Aorta (tissue), 5 donors: Measurements from ENCODE around the gene CYP2C19. TPM values are rescaled to one million over a fixed set of nuclear protein-coding genes. Genes with fewer than 3 reads are reported as not detected.

ENCODE experiments used
- ATAC-seq: fragments of 200-7000 bp; cut with Tn5 transposase; one replicate; pipeline ENCODE4 v1.9.1; 2022; ENCODE audit warnings: moderate library complexity; ENCODE audit not compliant: low FRiP score
- DNase-seq, 2 donors: peaks; one replicate each; pipeline ENCODE4 v3.0.0-alpha.2; 2020
- H3K27ac ChIP-seq, 2 donors: one replicate each; pipeline ENCODE4 v1.5.1; 2013; ENCODE audit warnings: low read length in 2 of 2, mild to moderate bottlenecking in 2 of 2, moderate library complexity in 2 of 2, control low read depth in 1 of 2, inconsistent platforms in 1 of 2, low read depth in 1 of 2
- H3K27me3 ChIP-seq, 2 donors: one replicate each; pipeline ENCODE4 v1.6.1; 2013; ENCODE audit warnings: control low read depth in 1 of 2, low read length in 1 of 2, mild to moderate bottlenecking in 1 of 2, moderate library complexity in 1 of 2; ENCODE audit not compliant: insufficient read depth in 2 of 2, control insufficient read depth in 1 of 2
- H3K36me3 ChIP-seq, 2 donors: one replicate each; pipeline ENCODE4 v1.6.1; 2013; ENCODE audit warnings: control low read depth in 1 of 2, low read length in 1 of 2, mild to moderate bottlenecking in 1 of 2; ENCODE audit not compliant: insufficient read depth in 2 of 2, control insufficient read depth in 1 of 2
- H3K4me1 ChIP-seq, 2 donors: one replicate each; pipeline ENCODE4 v1.6.1; 2013; ENCODE audit warnings: low read length in 2 of 2, control low read depth in 1 of 2, mild to moderate bottlenecking in 1 of 2, moderate library complexity in 1 of 2; ENCODE audit not compliant: insufficient read depth in 2 of 2, control insufficient read depth in 1 of 2
- H3K4me3 ChIP-seq, 2 donors: one replicate each; pipeline ENCODE4 v1.5.1; 2013; ENCODE audit warnings: low read length in 2 of 2, control low read depth in 1 of 2, mild to moderate bottlenecking in 1 of 2
- H3K9me3 ChIP-seq: one replicate; pipeline ENCODE4 v1.6.1; 2013; ENCODE audit warnings: mild to moderate bottlenecking, low read length; ENCODE audit not compliant: control insufficient read depth
- WGBS, 2 donors: extraction: QIAGEN DNeasy Blood & Tissue Kit; methylation state at CpG; one replicate each; pipeline ENCODE4 v1.1.7; 2013; 5-methylcytosine and 5-hydroxymethylcytosine counted together
- intact Hi-C, 2 donors: fragments of 100-400 bp; cut with DNase I; formaldehyde crosslinking; loops; one replicate each; pipeline versions ENCODE4 v1.14.2 to v1.15.0; 2022
- polyA plus RNA-seq, 2 donors: library from polyadenylated mRNA; stranded (reverse); fragments of 200-250 nt; gene quantifications; one replicate each; pipeline ENCODE4 v1.2.3, GENCODE V29; 2013
- total RNA-seq, 2 donors: library from RNA; stranded (reverse); fragmentation: NEBNext Ultra II Directional; extraction: Animal tissue kit (Norgen Biotek cat#: 25700); gene quantifications; one replicate each; pipeline ENCODE4 v1.2.1, GENCODE V29; 2021
- donor health status: healthy with polysubstance abuse.
- donor health status: Bipolar disorder and iron deficiency.
- donor health status: DM: no; HTN: no; CAD: no.
- donor health status: DM: no; HTN: no; CAD: no.
- donor health status: DM: yes; HTN: yes; CAD: no.

The CYP2C19 gene
- total and polyA plus RNA-seq, 4 donors, result 1.5 TPM; not detected in 3

GRCh38 chr10:94851263-94851662, 88.8 kb downstream of the CYP2C19 start:
- H3K4me1 ChIP-seq, result no peaks in the 10 kb centered on the region
- no peak for ATAC-seq
- no peak overlapping the region for H3K27ac ChIP-seq
- H3K27me3 ChIP-seq, result no peaks in the 10 kb centered on the region
- H3K9me3 ChIP-seq, result peaks cover 1% of the 10 kb centered on the region
- H3K36me3 ChIP-seq, result no peaks in the 10 kb centered on the region
- no peak overlapping the region for H3K4me3 ChIP-seq
- intact Hi-C loops, result no loop called here
- DNase-seq, result no peak

GRCh38 chr10:94852438-94852837, 90.0 kb downstream of the CYP2C19 start:
- no peak for ATAC-seq
- no peak overlapping the region for H3K4me3 ChIP-seq
- H3K9me3 ChIP-seq, result peaks cover 1% of the 10 kb centered on the region
- H3K36me3 ChIP-seq, result no peaks in the 10 kb centered on the region
- H3K27ac ChIP-seq, result no peak overlapping the region
- WGBS, 2 donors, result 72 to 79% methylated on average over 3 of the region's 3 CpGs
- no peak for DNase-seq
- H3K27me3 ChIP-seq, result no peaks in the 10 kb centered on the region
- no peaks in the 10 kb centered on the region for H3K4me1 ChIP-seq
- intact Hi-C loops, result no loop called here

GRCh38 chr10:94853065-94853464, 90.6 kb downstream of the CYP2C19 start:
- ATAC-seq (no peak), DNase-seq (no peak)
- Histone ChIP-seq H3K4me1 (no peaks in the 10 kb centered on the region), H3K27me3 (no peaks in the 10 kb centered on the region), H3K4me3 (no peak overlapping the region), H3K36me3 (no peaks in the 10 kb centered on the region), H3K9me3 (peaks cover 1% of the 10 kb centered on the region), H3K27ac (no peak overlapping the region)
- intact Hi-C loops, result no loop called here
- 50 to 53% methylated on average over 1 of the region's 1 CpG for WGBS, 2 donors

- H3K27ac ChIP-seq, result no peak overlapping the region
- peaks cover 2% of the 10 kb centered on the region for H3K9me3 ChIP-seq
- no peaks in the 10 kb centered on the region for H3K36me3 ChIP-seq
- 49 to 53% methylated on average over 4 of the region's 4 CpGs for WGBS, 2 donors
- no peak for DNase-seq
- intact Hi-C loops, result no loop called here
- no peak for ATAC-seq
- H3K4me3 ChIP-seq, result no peak overlapping the region
- H3K27me3 ChIP-seq, result no peaks in the 10 kb centered on the region
- no peaks in the 10 kb centered on the region for H3K4me1 ChIP-seq
Observed at GRCh38 chr10:94858005-94858404, 95.5 kb downstream of the CYP2C19 start.

- DNase-seq (no peak), ATAC-seq (no peak)
- H3K27me3 ChIP-seq, result no peaks in the 10 kb centered on the region
- no peaks in the 10 kb centered on the region for H3K4me1 ChIP-seq
- no peaks in the 10 kb centered on the region for H3K36me3 ChIP-seq
- WGBS, 2 donors, result 82 to 87% methylated on average over 3 of the region's 3 CpGs
- H3K9me3 ChIP-seq, result peaks cover 2% of the 10 kb centered on the region
- intact Hi-C loops, result no loop called here
- no peak overlapping the region for H3K4me3 ChIP-seq
- H3K27ac ChIP-seq, result no peak overlapping the region
Observed at GRCh38 chr10:94859086-94859485, 96.6 kb downstream of the CYP2C19 start.

GRCh38 chr10:94878649-94879048, 116.2 kb downstream of the CYP2C19 start:
- Histone ChIP-seq H3K27me3 (peaks cover 0 to 2% of the 10 kb centered on the region in 2 donors), H3K27ac (no peak overlapping the region), H3K4me3 (no peak overlapping the region), H3K36me3 (no peaks in the 10 kb centered on the region), H3K9me3 (no peaks in the 10 kb centered on the region), H3K4me1 (no peaks in the 10 kb centered on the region)
- whole genome bisulfite sequencing, 2 donors, result 84 to 88% methylated on average over 1 of the region's 1 CpG
- intact Hi-C loops, result no loop called here
- ATAC-seq (no peak), DNase-seq (no peak)

GRCh38 chr10:94879214-94879613, 116.7 kb downstream of the CYP2C19 start:
- ATAC-seq (no peak), DNase-seq (no peak)
- Histone ChIP-seq H3K27ac (no peak overlapping the region), H3K4me1 (no peaks in the 10 kb centered on the region), H3K4me3 (no peak overlapping the region), H3K36me3 (no peaks in the 10 kb centered on the region), H3K27me3 (peaks cover 0 to 2% of the 10 kb centered on the region in 2 donors), H3K9me3 (no peaks in the 10 kb centered on the region)
- intact Hi-C loops, result no loop called here
- WGBS, 2 donors, result 85 to 86% methylated on average over 1 of the region's 1 CpG

- H3K4me1 ChIP-seq, result no peaks in the 10 kb centered on the region
- WGBS, 2 donors, result 69 to 81% methylated on average over 3 of the region's 3 CpGs
- ATAC-seq (no peak), DNase-seq (no peak)
- H3K9me3 ChIP-seq, result peaks cover 2% of the 10 kb centered on the region
- H3K36me3 ChIP-seq, result no peaks in the 10 kb centered on the region
- H3K27ac ChIP-seq, result no peak overlapping the region
- no peaks in the 10 kb centered on the region for H3K27me3 ChIP-seq
- intact Hi-C loops, result no loop called here
- no peak overlapping the region for H3K4me3 ChIP-seq
Observed at GRCh38 chr10:94889123-94889522, 126.6 kb downstream of the CYP2C19 start.

- peaks cover 2% of the 10 kb centered on the region for H3K9me3 ChIP-seq
Observed at GRCh38 chr10:94890264-94891022, 128.0 kb downstream of the CYP2C19 start.

More at GRCh38 chr10:94890264-94891022, 128.0 kb downstream of the CYP2C19 start:
- DNase-seq (no peak), ATAC-seq (no peak)
- Histone ChIP-seq H3K27me3 (no peaks in the 10 kb centered on the region), H3K27ac (no peak overlapping the region), H3K36me3 (no peaks in the 10 kb centered on the region), H3K4me1 (no peaks in the 10 kb centered on the region), H3K4me3 (no peak overlapping the region)
- intact Hi-C loops, result no loop called here
- WGBS, 2 donors, result 81 to 91% methylated on average over 4 of the region's 4 CpGs
